ENCODE measurements around the gene ATXN7L3.
A peak's percentile ranks its signal among the peaks of the same experiment; 100 is the strongest.

Gene ATXN7L3

GRCh38 chr17:44197980-44198720 is 1.5 kb downstream of the ATXN7L3 start:
- DNase-seq (ENCODE audit: low spot score), result peak; percentile 69
- TF ChIP-seq CTCF (IDR thresholded peaks at IDR 0.05; ENCODE audit: extremely low read depth, missing control alignments), result no peak

GRCh38 chr17:44197107-44197506 is 2.6 kb downstream of the ATXN7L3 start:
- no peak for DNase-seq (ENCODE audit: low spot score)
- TF ChIP-seq CTCF (IDR thresholded peaks at IDR 0.05; ENCODE audit: extremely low read depth, missing control alignments), result no peak

GRCh38 chr17:44193326-44194084 is 6.2 kb downstream of the ATXN7L3 start:
- no peak for TF ChIP-seq CTCF (IDR thresholded peaks at IDR 0.05; ENCODE audit: extremely low read depth, missing control alignments)
- DNase-seq (ENCODE audit: low spot score), result no peak

DNA sequence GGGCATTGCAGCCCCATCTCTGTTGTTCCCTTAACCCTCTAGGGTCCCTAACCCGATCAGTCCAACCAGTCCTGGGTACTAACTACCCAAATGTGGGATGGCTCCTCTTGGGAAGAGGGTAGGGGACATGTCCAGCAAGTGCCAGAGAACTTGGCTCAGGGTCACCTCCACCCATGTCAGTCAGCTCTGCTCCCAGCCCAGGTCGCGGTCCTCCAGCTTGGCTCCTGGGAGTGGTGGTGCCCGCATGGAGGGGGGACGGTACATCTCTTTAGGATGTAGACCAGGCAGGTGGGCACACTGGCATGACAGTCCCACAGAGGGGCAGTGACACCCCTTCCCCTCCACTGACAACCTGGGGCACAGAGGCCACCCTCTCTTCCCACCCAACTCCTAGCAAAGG is 6.9 kb downstream of the ATXN7L3 start:
- DNase-seq (ENCODE audit: low spot score), result no peak
- TF ChIP-seq CTCF (IDR thresholded peaks at IDR 0.05; ENCODE audit: extremely low read depth, missing control alignments), result no peak

- no peak for TF ChIP-seq CTCF (IDR thresholded peaks at IDR 0.05; ENCODE audit: extremely low read depth, missing control alignments)
- no peak for DNase-seq (ENCODE audit: low spot score)
Observed at GRCh38 chr17:44191941-44192496, 7.7 kb downstream of the ATXN7L3 start.

- no peak for TF ChIP-seq CTCF (IDR thresholded peaks at IDR 0.05; ENCODE audit: extremely low read depth, missing control alignments)
- DNase-seq (ENCODE audit: low spot score), result no peak
Observed at GRCh38 chr17:44191369-44191768, 8.3 kb downstream of the ATXN7L3 start.

GRCh38 chr17:44190481-44190880 is 9.2 kb downstream of the ATXN7L3 start:
- DNase-seq (ENCODE audit: low spot score), result no peak
- TF ChIP-seq CTCF (IDR thresholded peaks at IDR 0.05; ENCODE audit: extremely low read depth, missing control alignments), result no peak
